NCI-H82 (cell line): ENCODE measurements around the gene MSH4.
"Not testable (repeated sequence)": the region's sequence is repeated elsewhere in the genome, so short reads cannot be mapped to it uniquely, and the experiment has no call there.

Experiments
- DNase-seq: peaks from one replicate; lab custom pipeline; 2025; lab: John Stamatoyannopoulos, UW

MSH4 gene

DNA sequence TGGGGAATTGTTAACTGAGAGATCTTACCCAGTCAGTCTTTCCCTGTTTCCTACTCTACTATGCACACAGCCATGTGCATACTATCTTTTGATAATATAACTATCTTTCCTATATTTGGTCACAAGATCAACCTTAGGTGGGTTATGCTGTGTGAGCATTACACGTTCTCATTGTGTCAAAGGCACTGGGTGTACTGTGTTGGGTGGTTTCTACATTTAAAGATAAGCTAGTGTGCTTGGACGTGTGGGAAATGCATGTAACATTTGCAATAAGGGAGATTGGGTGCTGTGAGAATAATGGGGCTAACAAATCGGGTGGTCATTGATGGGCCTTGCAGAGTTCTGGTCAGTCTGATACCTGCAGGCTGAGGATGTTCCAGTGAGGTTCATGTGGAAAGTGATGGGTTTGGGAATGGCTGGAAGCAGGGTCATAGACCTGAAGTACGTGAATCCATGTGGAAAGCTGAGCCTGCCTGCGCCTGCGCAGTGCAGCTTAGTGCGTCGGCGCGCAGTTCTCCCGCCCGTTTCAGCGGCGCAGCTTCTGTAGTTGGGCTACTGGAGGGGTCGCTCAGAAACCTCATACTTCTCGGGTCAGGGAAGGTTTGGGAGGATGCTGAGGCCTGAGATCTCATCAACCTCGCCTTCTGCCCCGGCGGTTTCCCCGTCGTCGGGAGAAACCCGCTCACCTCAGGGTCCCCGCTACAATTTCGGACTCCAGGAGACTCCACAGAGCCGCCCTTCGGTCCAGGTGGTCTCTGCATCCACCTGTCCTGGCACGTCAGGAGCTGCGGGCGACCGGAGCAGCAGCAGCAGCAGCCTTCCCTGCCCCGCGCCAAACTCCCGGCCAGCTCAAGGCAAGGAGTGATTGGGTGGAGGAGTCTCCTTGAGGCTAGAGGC lies at the start of gene MSH4:
MSH4 (plus strand) TSS at position 507 of the 897 bp plus-strand sequence; CDS start at position 611, 104 bp downstream.
- peak; percentile 86 for DNase-seq

- not testable (repeated sequence) for DNase-seq
These were observed 39.5 kb upstream of the MSH4 start for GRCh38 chr1:75757210-75757609.

DNA sequence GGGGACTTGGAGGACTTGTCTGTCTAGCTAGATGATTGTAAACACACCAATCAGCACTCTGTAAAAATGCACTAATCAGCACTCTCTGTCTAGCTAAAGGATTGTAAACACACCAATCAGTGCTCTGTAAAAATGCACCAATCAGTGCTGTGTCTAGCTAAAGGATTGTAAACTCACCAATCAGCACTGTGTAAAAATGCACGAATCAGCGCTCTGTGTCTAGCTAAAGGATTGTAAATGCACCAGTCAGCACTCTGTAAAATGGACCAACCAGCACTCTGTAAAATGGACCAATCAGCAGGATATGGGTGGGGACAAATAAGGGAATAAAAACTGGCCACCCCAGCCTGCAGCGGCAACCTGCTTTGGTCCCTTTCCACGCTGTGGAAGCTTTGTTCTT lies 38.1 kb upstream of the MSH4 start:
- not testable (repeated sequence) for DNase-seq

DNA sequence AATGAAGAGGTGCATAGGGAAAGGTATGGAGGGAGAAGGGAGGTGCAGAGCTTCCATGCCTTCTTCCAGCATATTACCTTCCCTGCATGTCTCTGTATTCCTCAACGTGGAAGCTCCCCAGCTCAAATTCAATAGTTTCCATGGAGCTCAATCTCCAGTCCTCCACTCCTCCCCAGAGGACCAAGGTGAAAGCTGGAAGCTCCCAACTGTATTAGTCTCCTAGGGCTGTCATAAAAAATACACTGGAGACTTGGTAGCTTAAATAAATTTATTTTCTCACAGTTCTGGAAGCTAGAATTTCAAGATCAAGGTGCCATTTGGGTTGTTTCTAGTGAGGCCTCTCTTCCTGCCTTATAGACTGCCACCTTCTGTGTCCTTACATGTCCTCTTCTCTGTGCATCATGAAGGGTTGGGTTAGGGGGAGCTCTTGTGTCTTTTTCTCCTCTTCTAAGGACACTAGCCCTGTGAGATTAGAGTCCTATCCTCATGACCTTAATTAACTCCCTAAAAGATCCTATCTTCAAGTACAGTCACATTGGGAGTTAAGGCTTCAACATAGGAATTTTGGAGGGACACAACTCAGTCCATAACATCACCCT lies 32.5 kb upstream of the MSH4 start:
- DNase-seq = peak; percentile 14

DNA sequence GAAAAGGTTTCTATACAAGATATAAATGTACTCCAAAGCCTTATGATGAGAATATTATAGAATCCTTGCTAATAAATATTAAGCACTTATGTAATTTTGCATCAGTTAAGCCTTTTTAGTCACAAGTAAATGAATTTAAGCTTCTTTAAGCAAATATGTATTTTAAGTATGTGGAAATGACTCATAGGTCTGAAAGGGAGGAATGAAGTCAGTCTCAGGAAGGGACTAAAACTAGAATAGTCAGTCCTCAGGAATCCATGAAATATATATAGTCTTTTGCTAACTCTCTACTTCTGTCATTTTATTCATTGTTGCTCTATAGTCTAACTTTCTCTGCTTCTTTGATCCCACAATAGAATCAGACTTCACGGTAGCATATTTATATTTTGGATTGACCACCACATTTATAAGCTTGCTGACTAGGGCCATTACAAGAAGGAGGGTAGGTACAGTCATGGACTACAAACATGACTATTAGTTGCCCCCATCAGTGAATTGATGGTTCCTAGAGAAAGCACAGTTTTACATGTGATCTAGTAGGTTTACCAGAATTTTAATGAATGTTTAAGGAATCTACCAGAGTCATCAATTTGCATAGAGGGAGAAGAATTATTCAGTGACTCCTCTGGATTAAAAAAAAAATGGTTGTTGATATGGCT lies 30.9 kb upstream of the MSH4 start:
- DNase-seq = no peak

DNA sequence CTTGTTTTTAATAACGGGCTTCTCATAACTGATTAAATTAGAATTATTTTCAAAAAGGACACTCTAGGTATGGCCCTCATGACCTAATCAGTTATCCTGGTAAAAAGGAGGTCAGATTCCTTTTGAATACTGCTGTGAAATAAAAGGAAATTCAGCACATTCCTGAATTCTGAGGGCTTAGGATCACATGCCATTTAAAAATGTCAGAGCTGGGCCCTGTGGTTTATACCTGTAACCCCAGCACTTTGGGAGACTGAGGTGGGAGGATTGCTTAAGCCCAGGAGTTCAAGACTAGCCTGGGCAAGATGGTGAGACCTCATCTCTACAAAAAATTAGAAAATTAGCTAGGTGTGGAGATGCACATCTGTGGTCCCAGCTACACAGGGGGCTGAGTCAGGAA lies 28.7 kb upstream of the MSH4 start:
- DNase-seq = no peak

DNA sequence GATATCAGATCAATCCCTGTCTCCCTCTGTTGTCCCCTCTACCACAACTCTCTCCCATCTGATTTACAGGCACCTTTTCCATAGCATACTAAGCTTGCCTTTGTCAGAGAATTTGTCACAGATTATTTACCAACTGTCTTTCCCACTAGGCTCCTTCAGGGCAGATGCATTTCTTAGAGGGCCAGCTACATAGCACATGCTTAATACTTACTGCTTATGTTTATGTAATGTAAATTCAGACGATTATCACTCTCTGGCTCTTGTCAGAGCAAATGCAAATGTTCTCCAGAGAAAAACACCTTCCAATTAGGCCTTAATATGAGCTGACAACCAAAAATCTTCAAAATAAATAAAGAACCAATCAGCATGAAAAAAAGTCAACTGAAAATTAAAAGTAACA lies 25.9 kb upstream of the MSH4 start:
- DNase-seq = no peak

DNA sequence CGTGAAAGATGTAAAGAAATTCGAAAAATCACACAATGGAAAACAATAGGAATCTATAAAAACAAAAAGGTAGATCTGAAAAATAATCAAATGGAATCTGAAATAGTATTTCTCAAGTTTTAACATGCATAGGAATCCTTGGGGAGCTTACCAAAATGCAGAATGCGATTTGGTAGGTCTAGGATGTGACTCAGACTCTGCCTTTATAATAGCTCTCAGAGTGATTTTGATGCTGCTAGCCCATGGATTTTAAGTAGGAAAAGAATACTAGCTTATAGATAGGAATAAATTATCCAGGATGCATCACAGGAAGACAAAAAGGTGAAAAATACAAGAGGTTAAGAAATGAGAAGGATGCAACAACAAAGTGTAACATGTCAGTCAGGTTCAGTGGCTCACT lies 24.7 kb upstream of the MSH4 start:
- no peak for DNase-seq

GRCh38 chr1:75777812-75778211 lies 18.9 kb upstream of the MSH4 start:
- not testable (repeated sequence) for DNase-seq

DNA sequence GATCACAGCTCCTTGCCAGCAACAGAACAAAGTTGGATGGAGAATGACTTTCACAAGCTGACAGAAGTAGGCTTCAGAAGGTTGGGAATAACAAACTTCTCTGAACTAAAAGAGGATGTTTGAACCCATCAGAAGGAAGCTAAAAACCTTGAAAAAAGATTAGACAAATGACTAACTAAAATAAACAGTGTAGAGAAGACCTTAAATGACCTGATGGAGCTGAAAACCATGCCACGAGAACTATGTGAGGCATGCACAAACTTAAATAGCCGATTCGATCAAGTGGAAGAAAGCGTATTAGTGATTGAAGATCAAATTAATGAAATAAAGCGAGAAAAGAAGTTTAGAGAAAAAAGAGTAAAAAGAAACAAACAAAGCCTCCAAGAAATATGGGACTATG lies 18.0 kb upstream of the MSH4 start:
- not testable (repeated sequence) for DNase-seq

GRCh38 chr1:75780183-75780582 lies 16.5 kb upstream of the MSH4 start:
- DNase-seq = not testable (repeated sequence)

GRCh38 chr1:75783920-75784319 lies 12.8 kb upstream of the MSH4 start:
- DNase-seq = not testable (repeated sequence)

DNA sequence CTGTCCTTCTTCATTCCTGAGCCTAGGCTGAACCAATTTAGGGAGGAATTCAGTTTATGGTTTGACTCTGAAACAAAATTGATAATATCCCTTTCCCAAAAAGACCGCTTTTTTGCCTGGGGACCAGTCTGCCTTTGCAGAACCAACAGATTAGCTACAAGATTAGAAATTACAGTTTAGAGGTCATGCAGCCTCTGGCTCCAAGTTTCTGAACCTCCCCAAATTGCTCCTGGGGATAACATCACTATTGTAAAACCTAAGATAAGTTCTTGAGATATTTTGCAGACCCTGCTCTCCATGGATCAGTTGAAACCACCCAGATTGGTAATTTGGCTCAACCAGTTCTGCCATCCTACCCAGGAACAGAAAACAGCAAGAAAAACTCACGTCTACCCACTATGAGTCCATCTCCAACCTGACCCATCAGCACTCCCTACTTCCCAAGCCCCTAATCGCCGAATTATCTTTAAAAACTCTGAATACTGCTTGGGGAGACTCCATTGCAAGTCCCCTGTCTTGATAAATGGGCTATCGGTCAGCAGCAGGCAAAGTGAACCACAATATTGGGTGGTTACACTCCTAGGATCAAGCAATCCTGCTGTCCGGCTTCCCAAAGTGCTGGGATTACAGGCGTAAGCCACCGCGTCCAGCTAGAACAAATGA lies 11.2 kb upstream of the MSH4 start:
- peak; percentile 29 for DNase-seq

- DNase-seq = peak; percentile 99
These were observed 10.5 kb upstream of the MSH4 start, which contains the start of gene RABGGTB for GRCh38 chr1:75785983-75786853. Gene RABGGTB (plus strand): TSS chr1:75786256. CDS start chr1:75786272, 16 bp downstream.

DNA sequence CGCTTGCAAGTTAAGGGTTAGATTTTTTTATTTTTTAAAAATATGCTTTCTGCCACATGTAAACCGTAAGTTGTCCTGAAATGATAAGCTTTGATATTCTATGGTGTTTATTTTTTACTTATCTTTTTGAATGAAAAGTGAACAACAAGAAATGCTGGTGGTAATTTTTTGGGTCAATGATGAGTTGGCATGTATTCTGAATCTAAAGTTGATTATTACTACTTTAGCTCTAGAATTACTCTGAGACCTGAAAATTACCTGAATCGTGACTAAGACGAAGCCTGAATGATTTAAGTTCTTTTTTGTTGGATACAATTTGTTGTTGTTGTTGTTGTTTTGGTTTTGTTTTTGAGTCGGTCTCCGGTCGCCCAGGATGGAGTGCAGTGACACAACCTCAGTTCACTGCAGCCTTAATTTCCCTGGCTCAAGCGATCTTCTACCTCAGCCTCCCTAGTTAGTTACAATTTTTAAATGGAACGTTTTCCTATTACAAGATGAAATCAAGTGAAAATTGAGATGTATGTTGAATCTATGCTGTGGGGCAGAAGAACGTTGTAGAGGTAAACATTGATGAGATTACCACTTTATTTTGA lies 9.7 kb upstream of the MSH4 start:
- DNase-seq = no peak

DNA sequence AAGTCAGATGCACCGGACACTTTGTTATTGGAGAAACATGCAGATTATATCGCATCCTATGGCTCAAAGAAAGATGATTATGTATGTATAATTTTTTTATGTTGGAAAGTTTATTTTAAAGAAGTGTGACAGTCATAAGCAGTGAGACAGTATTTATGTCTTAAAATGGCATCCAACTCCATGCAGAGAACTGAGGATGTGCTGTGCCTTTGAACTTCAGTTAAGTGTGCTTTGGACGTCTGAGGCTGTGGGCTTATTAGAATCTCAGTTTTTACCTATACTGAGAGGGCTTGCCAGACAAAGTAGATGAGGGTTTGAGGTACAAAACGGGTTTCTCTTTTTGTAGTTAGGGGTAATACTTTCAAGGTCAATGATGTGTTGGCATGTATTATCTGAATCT lies 9.2 kb upstream of the MSH4 start:
- no peak for DNase-seq

DNA sequence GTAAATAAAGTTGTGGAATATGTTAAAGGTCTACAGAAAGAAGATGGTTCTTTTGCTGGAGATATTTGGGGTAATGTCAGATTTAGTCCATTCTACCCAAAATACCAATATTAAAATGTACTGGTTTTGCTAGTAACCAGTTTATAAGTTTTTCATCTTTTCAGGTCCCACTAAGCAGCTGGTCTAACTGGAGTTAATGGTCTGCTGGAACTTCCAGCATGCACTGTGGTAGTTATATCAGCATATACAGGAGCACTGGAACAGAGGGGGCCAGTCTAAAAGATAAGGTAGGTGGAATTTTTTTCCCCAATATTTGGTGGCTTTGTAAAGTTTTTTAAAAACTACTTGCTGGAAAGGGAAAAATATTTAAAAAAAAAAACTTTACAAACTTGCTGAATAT lies 6.7 kb upstream of the MSH4 start:
- DNase-seq = no peak

DNA sequence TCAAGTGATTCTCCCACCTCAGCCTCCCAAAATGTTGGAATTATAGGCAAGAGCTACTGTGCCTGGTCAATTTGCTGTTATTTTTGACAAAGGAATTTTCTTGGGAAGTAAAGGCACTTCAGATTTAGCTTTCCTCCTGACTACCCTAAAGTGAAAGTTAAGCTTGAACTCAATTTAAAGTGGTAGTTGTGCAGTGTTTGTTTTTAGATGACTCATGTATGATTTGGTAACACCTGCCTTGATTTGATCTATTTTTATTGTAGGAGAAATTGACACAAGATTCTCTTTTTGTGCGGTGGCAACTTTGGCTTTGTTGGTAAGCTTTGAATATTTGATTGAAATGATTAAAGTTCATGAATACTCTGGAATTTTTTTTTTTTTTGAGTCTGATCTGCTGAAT lies 5.7 kb upstream of the MSH4 start:
- DNase-seq = no peak

- DNase-seq = no peak
These were observed 4.6 kb upstream of the MSH4 start for GRCh38 chr1:75792091-75792490.

DNA sequence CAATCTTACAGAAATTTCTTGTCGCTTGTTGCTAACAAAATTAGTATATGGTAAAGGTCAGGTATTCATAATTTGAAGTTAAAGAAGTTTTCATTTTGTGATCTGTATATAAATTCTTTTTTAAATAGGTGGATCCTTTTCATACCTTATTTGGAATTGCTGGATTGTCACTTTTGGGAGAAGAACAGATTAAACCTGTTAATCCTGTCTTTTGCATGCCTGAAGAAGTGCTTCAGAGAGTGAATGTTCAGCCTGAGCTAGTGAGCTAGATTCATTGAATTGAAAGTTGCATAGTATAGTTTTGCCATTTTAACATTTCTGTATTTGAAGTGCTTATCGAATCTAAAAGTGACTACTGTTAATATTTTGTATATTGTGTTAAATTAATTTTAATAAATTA lies 2.3 kb upstream of the MSH4 start:
- peak; percentile 12 for DNase-seq

- peak; percentile 63 for DNase-seq
These were observed 934 bp upstream of the MSH4 start for GRCh38 chr1:75795703-75796193.
